Liver (tissue), 9 donors: ENCODE data around the gene RAB27B. TPM values are rescaled to one million over a fixed set of nuclear protein-coding genes. Genes with fewer than 3 reads are reported as not detected.

ENCODE experiments used
- DNase-seq: peaks from one replicate; pipeline ENCODE4 v3.0.0-alpha.2; 2017; ENCODE audit warnings: low spot score
- H3K27ac ChIP-seq, 2 donors: one replicate each; pipeline ENCODE4 v1.7.0; 2013; ENCODE audit warnings: inconsistent platforms in 2 of 2, low read length in 2 of 2, control low read depth in 1 of 2, low read depth in 1 of 2, mild to moderate bottlenecking in 1 of 2
- H3K27me3 ChIP-seq, 4 donors: one replicate each; pipeline versions ENCODE4 v1.6.1 to v1.7.0; 2013; ENCODE audit warnings: low read length in 3 of 4, inconsistent platforms in 1 of 4, mild to moderate bottlenecking in 1 of 4, moderate library complexity in 1 of 4; ENCODE audit not compliant: control insufficient read depth in 4 of 4, insufficient read depth in 4 of 4
- H3K36me3 ChIP-seq, 4 donors: one replicate each; pipeline versions ENCODE4 v1.6.1 to v1.7.0; 2013; ENCODE audit warnings: low read length in 3 of 4, mild to moderate bottlenecking in 3 of 4, low read depth in 1 of 4, moderate library complexity in 1 of 4; ENCODE audit not compliant: control insufficient read depth in 4 of 4, insufficient read depth in 3 of 4
- H3K4me1 ChIP-seq, 4 donors: one replicate each; pipeline versions ENCODE4 v1.6.1 to v1.7.0; 2013; ENCODE audit warnings: low read length in 3 of 4, mild to moderate bottlenecking in 3 of 4, moderate library complexity in 1 of 4; ENCODE audit not compliant: control insufficient read depth in 4 of 4, insufficient read depth in 4 of 4
- H3K4me3 ChIP-seq, 3 donors: one replicate each; pipeline versions ENCODE4 v1.6.1 to v1.7.0; 2013; ENCODE audit warnings: low read length in 3 of 3, control low read depth in 1 of 3, low read depth in 1 of 3, mild to moderate bottlenecking in 1 of 3
- H3K9ac ChIP-seq, 2 donors: one replicate each; pipeline ENCODE4 v1.7.0; 2013; ENCODE audit warnings: low read length in 2 of 2, mild to moderate bottlenecking in 2 of 2, moderate library complexity in 2 of 2, control low read depth in 1 of 2, low read depth in 1 of 2
- H3K9me3 ChIP-seq, 4 donors: one replicate each; pipeline versions ENCODE4 v1.6.1 to v1.7.0; 2013; ENCODE audit warnings: low read length in 3 of 4; ENCODE audit not compliant: control insufficient read depth in 4 of 4
- ATF3 ChIP-seq: IDR thresholded peaks from 2 replicates; pipeline ENCODE4 v1.6.1; 2016; ENCODE audit warnings: antibody characterized with exemption
- EGR1 ChIP-seq, 2 donors: IDR thresholded peaks; 2 replicates each; pipeline ENCODE4 v1.6.1; 2016 to 2018; ENCODE audit warnings: antibody characterized with exemption in 2 of 2, low read depth in 2 of 2
- FOXA1 ChIP-seq: IDR thresholded peaks from 2 replicates; pipeline ENCODE4 v1.6.1; 2016; ENCODE audit warnings: antibody characterized with exemption
- FOXA2 ChIP-seq: IDR thresholded peaks from 2 replicates; pipeline ENCODE4 v1.6.1; 2016; ENCODE audit warnings: antibody characterized with exemption
- GABPA ChIP-seq, 2 donors: IDR thresholded peaks in 1 of 2; conservative IDR thresholded peaks in 1 of 2; 2 replicates each; pipeline ENCODE4 v1.6.1; 2016; ENCODE audit warnings: antibody characterized with exemption in 2 of 2, mild to moderate bottlenecking in 1 of 2, moderate library complexity in 1 of 2
- HNF4A ChIP-seq, 2 donors: conservative IDR thresholded peaks; 2 replicates each; pipeline ENCODE4 v1.6.1; 2016; ENCODE audit warnings: antibody characterized with exemption in 2 of 2, mild to moderate bottlenecking in 2 of 2
- HNF4G ChIP-seq: IDR thresholded peaks from 2 replicates; pipeline ENCODE4 v1.6.1; 2016; ENCODE audit warnings: antibody characterized with exemption
- JUND ChIP-seq, 2 donors: IDR thresholded peaks; 2 replicates each; pipeline ENCODE4 v1.6.1; 2016; ENCODE audit warnings: antibody characterized with exemption in 2 of 2
- NR2F2 ChIP-seq: IDR thresholded peaks from 2 replicates; pipeline ENCODE4 v1.6.1; 2016; ENCODE audit warnings: antibody characterized with exemption
- RAD21 ChIP-seq, 2 donors: IDR thresholded peaks; 2 replicates each; pipeline ENCODE4 v1.6.1; 2016; ENCODE audit warnings: antibody characterized with exemption in 2 of 2, mild to moderate bottlenecking in 2 of 2
- RXRA ChIP-seq, 2 donors: IDR thresholded peaks; 2 replicates each; pipeline ENCODE4 v1.6.1; 2017 to 2018; ENCODE audit warnings: antibody characterized with exemption in 2 of 2, mild to moderate bottlenecking in 1 of 2
- SP1 ChIP-seq: IDR thresholded peaks from 2 replicates; pipeline ENCODE4 v1.6.1; 2018; ENCODE audit warnings: antibody characterized with exemption, mild to moderate bottlenecking
- TAF1 ChIP-seq: conservative IDR thresholded peaks from 2 replicates; pipeline ENCODE4 v1.6.1; 2016; ENCODE audit warnings: antibody characterized with exemption, mild to moderate bottlenecking
- YY1 ChIP-seq: IDR thresholded peaks from 2 replicates; pipeline ENCODE4 v1.6.1; 2016; ENCODE audit warnings: antibody characterized with exemption, mild to moderate bottlenecking
- ZBTB33 ChIP-seq: IDR thresholded peaks from 2 replicates; pipeline ENCODE4 v1.6.1; 2016; ENCODE audit warnings: antibody characterized with exemption
- WGBS: extraction: QIAGEN DNeasy Blood & Tissue Kit; methylation state at CpG from one replicate; pipeline ENCODE4 v1.1.7; 2013; 5-methylcytosine and 5-hydroxymethylcytosine counted together
- polyA plus RNA-seq, 2 donors: library from polyadenylated mRNA; stranded (reverse) in 1 of 2; unstranded in 1 of 2; fragments of 200-250 nt in 1 of 2; fragments of >200 nt in 1 of 2; fragmentation: Nextera tagmentation in 1 of 2; extraction: Ambion mirVana in 1 of 2; gene quantifications; one replicate each; pipeline versions ENCODE4 v1.2.1 to v1.2.3, GENCODE V29; 2013 to 2015
- total RNA-seq, 2 donors: library from RNA; depleted of rRNA; stranded (reverse); fragments of >200 nt; gene quantifications; one replicate each; pipeline ENCODE4 v1.2.3, GENCODE V29; 2014
- TF ChIP-seq, protein P1 (sequence below): IDR thresholded peaks from 2 replicates; pipeline ENCODE4 v1.6.1; 2016; ENCODE audit warnings: antibody characterized with exemption, mild to moderate bottlenecking
- TF ChIP-seq, protein P2 (sequence below): IDR thresholded peaks from 2 replicates; pipeline ENCODE4 v1.6.1; 2016; ENCODE audit warnings: antibody characterized with exemption
- donor health status: healthy.
- donor health status: healthy.
- donor health status: healthy.
- donor health status: healthy.
- donor health status: healthy.

RAB27B gene
- total and polyA plus RNA-seq, 4 donors, result 0.13 to 4.5 (median 0.24) TPM

DNA sequence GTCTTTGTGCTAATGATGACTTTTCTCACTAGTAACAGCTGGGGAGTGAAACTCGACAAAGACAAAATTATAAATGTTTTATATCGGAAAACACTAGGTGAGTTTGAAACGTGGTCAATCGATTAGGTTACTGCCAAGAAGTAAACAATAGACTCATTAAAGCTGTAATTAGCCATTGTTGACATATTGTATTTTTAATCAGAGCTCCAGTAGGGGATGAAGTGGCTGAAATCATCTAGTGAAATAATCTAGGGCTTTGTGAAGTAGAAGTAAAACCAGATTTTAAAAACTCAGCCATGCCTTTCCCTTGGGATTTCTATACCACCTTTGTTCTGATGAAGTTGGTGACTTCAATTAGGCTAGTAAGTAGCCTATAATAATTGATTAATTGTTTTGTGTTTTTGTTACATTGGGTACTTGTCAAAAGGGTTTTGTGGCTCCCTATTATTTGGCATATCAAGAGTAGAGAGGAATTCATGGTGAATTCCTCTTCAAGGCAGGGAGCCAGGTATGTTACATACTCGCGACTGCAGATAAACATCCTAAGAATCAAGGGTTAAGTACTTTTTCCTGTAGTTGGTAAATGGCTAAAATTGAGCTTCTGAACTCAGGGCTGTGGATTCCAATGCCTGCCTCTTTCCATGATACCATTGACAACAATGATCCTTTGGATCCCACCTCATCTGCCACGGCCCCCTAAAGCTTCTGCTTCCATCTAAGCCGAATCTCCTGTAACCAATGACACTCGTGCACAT, 31.6 kb downstream of the RAB27B start:
- no peak for DNase-seq
- Histone ChIP-seq H3K4me3 (no peak overlapping the region), H3K36me3 (no peaks in the 10 kb centered on the region), H3K9ac (no peak overlapping the region), H3K27ac (no peak overlapping the region), H3K9me3 (no peaks in the 10 kb centered on the region), H3K27me3 (no peaks in the 10 kb centered on the region), H3K4me1 (no peaks in the 10 kb centered on the region)
- 83% methylated on average over 9 of the region's 9 CpGs for WGBS
- TF ChIP-seq JUND (IDR thresholded peaks at IDR 0.05) (no peak), SP1 (no peak), HNF4A (conservative IDR thresholded peaks at IDR 0.05) (no peak), NR2F2 (no peak), ATF3 (no peak), HNF4G (no peak), YY1 (no peak), GABPA (IDR thresholded peaks at IDR 0.05 in 1 of 2, conservative IDR thresholded peaks at IDR 0.05 in 1 of 2) (no peak), FOXA1 (no peak), EGR1 (IDR thresholded peaks at IDR 0.05; ENCODE audit: low read depth in 2 of 2) (no peak), ZBTB33 (no peak), RXRA (IDR thresholded peaks at IDR 0.05) (no peak)
- TF ChIP-seq, protein P1, sequence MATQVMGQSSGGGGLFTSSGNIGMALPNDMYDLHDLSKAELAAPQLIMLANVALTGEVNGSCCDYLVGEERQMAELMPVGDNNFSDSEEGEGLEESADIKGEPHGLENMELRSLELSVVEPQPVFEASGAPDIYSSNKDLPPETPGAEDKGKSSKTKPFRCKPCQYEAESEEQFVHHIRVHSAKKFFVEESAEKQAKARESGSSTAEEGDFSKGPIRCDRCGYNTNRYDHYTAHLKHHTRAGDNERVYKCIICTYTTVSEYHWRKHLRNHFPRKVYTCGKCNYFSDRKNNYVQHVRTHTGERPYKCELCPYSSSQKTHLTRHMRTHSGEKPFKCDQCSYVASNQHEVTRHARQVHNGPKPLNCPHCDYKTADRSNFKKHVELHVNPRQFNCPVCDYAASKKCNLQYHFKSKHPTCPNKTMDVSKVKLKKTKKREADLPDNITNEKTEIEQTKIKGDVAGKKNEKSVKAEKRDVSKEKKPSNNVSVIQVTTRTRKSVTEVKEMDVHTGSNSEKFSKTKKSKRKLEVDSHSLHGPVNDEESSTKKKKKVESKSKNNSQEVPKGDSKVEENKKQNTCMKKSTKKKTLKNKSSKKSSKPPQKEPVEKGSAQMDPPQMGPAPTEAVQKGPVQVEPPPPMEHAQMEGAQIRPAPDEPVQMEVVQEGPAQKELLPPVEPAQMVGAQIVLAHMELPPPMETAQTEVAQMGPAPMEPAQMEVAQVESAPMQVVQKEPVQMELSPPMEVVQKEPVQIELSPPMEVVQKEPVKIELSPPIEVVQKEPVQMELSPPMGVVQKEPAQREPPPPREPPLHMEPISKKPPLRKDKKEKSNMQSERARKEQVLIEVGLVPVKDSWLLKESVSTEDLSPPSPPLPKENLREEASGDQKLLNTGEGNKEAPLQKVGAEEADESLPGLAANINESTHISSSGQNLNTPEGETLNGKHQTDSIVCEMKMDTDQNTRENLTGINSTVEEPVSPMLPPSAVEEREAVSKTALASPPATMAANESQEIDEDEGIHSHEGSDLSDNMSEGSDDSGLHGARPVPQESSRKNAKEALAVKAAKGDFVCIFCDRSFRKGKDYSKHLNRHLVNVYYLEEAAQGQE, result no peak

GRCh38 chr18:54860941-54861340, 32.7 kb downstream of the RAB27B start:
- 80% methylated on average over 1 of the region's 1 CpG for WGBS
- no peaks in the 10 kb centered on the region for H3K27me3 ChIP-seq
- no peak overlapping the region for H3K4me3 ChIP-seq
- DNase-seq, result no peak
- H3K27ac ChIP-seq, result no peak overlapping the region
- H3K4me1 ChIP-seq, result no peaks in the 10 kb centered on the region
- no peaks in the 10 kb centered on the region for H3K36me3 ChIP-seq
- no peak overlapping the region for H3K9ac ChIP-seq
- no peaks in the 10 kb centered on the region for H3K9me3 ChIP-seq
- TF ChIP-seq HNF4A (conservative IDR thresholded peaks at IDR 0.05) (no peak), FOXA1 (no peak), JUND (IDR thresholded peaks at IDR 0.05) (no peak), FOXA2 (no peak), HNF4G (no peak), RXRA (IDR thresholded peaks at IDR 0.05) (no peak), RAD21 (IDR thresholded peaks at IDR 0.05) (no peak), EGR1 (IDR thresholded peaks at IDR 0.05; ENCODE audit: low read depth in 2 of 2) (no peak), YY1 (no peak), ZBTB33 (no peak), TAF1 (no peak), GABPA (IDR thresholded peaks at IDR 0.05 in 1 of 2, conservative IDR thresholded peaks at IDR 0.05 in 1 of 2) (no peak), ATF3 (no peak)
- TF ChIP-seq, protein P1, result no peak
- TF ChIP-seq, protein P2, sequence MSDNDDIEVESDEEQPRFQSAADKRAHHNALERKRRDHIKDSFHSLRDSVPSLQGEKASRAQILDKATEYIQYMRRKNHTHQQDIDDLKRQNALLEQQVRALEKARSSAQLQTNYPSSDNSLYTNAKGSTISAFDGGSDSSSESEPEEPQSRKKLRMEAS, result no peak
